GM21576 (cell line): Measurements from ENCODE around the gene CAPS.
"Not testable (repeated sequence)": the region's sequence is repeated elsewhere in the genome, so short reads cannot be mapped to it uniquely, and the experiment has no call there.

Source experiments
- ATAC-seq: cut with Tn5 transposase; IDR thresholded peaks from one replicate; pipeline ENCODE4 v1.9.1; 2021; ENCODE audit warnings: mild to moderate bottlenecking, moderate library complexity; ENCODE audit not compliant: unreplicated experiment

CAPS gene

GRCh38 chr19:5913739-5914357 is at the start of gene CAPS:
CAPS (plus strand) TSS chr19:5914254; CDS start chr19:5914407, 153 bp downstream.
- ATAC-seq = no peak

GRCh38 chr19:5864725-5865486 is 49.1 kb upstream of the CAPS start:
- no peak for ATAC-seq

GRCh38 chr19:5865772-5866171 is 48.3 kb upstream of the CAPS start:
- no peak for ATAC-seq

GRCh38 chr19:5867201-5868136 is 46.6 kb upstream of the CAPS start:
- ATAC-seq = no peak

- no peak for ATAC-seq
Observed at GRCh38 chr19:5870986-5871394, 43.1 kb upstream of the CAPS start.

GRCh38 chr19:5873617-5874199 is 40.3 kb upstream of the CAPS start:
- no peak for ATAC-seq

GRCh38 chr19:5874496-5874895 is 39.6 kb upstream of the CAPS start:
- ATAC-seq = not testable (repeated sequence)

- ATAC-seq = no peak
Observed at GRCh38 chr19:5877427-5877826, 36.6 kb upstream of the CAPS start.

- ATAC-seq = no peak
Observed at GRCh38 chr19:5877882-5878281, 36.2 kb upstream of the CAPS start.

- ATAC-seq = no peak
Observed at GRCh38 chr19:5880196-5880595, 33.9 kb upstream of the CAPS start.

GRCh38 chr19:5880604-5881078 is 33.4 kb upstream of the CAPS start:
- ATAC-seq = no peak

- no peak for ATAC-seq
Observed at GRCh38 chr19:5881543-5882299, 32.3 kb upstream of the CAPS start.

GRCh38 chr19:5882421-5882968 is 31.6 kb upstream of the CAPS start:
- ATAC-seq = no peak

GRCh38 chr19:5883157-5883873 is 30.7 kb upstream of the CAPS start:
- not testable (repeated sequence) for ATAC-seq

- ATAC-seq = not testable (repeated sequence)
Observed at GRCh38 chr19:5884065-5884811, 29.8 kb upstream of the CAPS start.

- no peak for ATAC-seq
Observed at GRCh38 chr19:5889288-5889971, 24.6 kb upstream of the CAPS start.

GRCh38 chr19:5890099-5890498 is 24.0 kb upstream of the CAPS start:
- ATAC-seq = no peak

GRCh38 chr19:5891572-5891937 is 22.5 kb upstream of the CAPS start:
- no peak for ATAC-seq
